ENCODE data around the gene POPDC2. TPM values are rescaled to one million over a fixed set of nuclear protein-coding genes. Genes with fewer than 3 reads are reported as not detected.
A peak's percentile ranks its signal among the peaks of the same experiment; 100 is the strongest.

Gene POPDC2
- polyA plus RNA-seq, 6 donors from 2014 or later: 2.0 to 4.0 (median 2.4) TPM

DNA sequence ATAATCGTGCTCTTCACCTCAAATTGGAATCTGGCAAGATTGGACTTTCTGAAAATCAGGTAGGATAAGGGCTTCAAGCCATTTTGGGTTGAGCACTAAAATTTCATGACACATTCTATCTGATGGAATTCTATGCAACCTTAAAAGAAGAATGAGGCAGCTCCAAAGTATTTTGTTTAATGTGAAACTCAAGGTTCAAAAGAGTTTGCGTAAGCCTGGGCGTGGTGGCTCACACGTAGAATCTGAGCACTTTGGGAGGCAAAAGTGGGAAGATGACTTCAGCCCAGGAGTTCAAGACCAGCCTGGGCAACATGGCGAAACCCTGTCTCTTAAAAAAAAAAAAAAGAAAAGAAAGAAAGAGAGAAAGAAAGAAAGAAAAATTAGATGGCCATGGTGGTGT, 66.3 kb downstream of the POPDC2 start:
- no peak overlapping the region for H3K4me3 Mint-ChIP-seq
- peaks cover 1 to 11% (median 9%) of the 10 kb centered on the region in 3 donors for H3K4me1 Mint-ChIP-seq
- peaks cover 12% of the 10 kb centered on the region in 2 donors for H3K36me3 Mint-ChIP-seq
- no peaks in the 10 kb centered on the region for H3K27me3 Mint-ChIP-seq
- peaks cover 0 to 2% (median 0%) of the 10 kb centered on the region in 7 donors for H3K9me3 Mint-ChIP-seq
- H3K27ac Mint-ChIP-seq: peak overlapping the region in 1 of 6 donors; percentile 58
- ATAC-seq (ENCODE audit: low read depth in 2 of 2): no peak
- no peak for DNase-seq

- peaks cover 0 to 2% (median 0%) of the 10 kb centered on the region in 7 donors for H3K9me3 Mint-ChIP-seq
- no peak overlapping the region for H3K4me3 Mint-ChIP-seq
- H3K27me3 Mint-ChIP-seq: no peaks in the 10 kb centered on the region
- no peak for ATAC-seq (ENCODE audit: low read depth in 2 of 2)
- peaks cover 12 to 23% (median 21%) of the 10 kb centered on the region in 3 donors for H3K4me1 Mint-ChIP-seq
- DNase-seq: no peak
- peaks cover 12 to 13% of the 10 kb centered on the region in 2 donors for H3K36me3 Mint-ChIP-seq
- peak overlapping the region in 1 of 6 donors; percentile 1 for H3K27ac Mint-ChIP-seq
These were observed 67.5 kb downstream of the POPDC2 start for GRCh38 chr3:119592861-119593260.

Other genes with a start within 250 kb of the POPDC2 start
- 10 to 100 TPM in 4 of 6 donors, 1 to 10 TPM in 2; 3.5 to 16.1 (median 10.7) TPM for gene TMEM39A, start 197.0 kb downstream of the POPDC2 start, polyA plus RNA-seq (ENCODE audit: low read depth in 6 of 6)
- gene POGLUT1, start 191.6 kb downstream of the POPDC2 start, polyA plus RNA-seq (ENCODE audit: low read depth in 6 of 6): 10 to 100 TPM; 12.4 to 29.1 (median 22.2) TPM
- gene TIMMDC1, start 162.0 kb downstream of the POPDC2 start, polyA plus RNA-seq (ENCODE audit: low read depth in 6 of 6): 10 to 100 TPM; 57.3 to 77.6 (median 64.2) TPM
- 1 to 10 TPM in 1 of 6 donors, under 1 TPM in 4, not detected in 1; 0.60 to 1.1 (median 0.94) TPM for gene CD80, start 101.0 kb downstream of the POPDC2 start, polyA plus RNA-seq (ENCODE audit: low read depth in 6 of 6)
- 10 to 100 TPM; 10.4 to 16.8 (median 14.4) TPM for gene ADPRH, start 81.1 kb downstream of the POPDC2 start, polyA plus RNA-seq (ENCODE audit: low read depth in 6 of 6)
- not detected for gene PLA1A, start 62.7 kb downstream of the POPDC2 start, polyA plus RNA-seq (ENCODE audit: low read depth in 6 of 6)
- 10 to 100 TPM; 67.3 to 99.7 (median 81.1) TPM for gene COX17, start 16.8 kb upstream of the POPDC2 start, polyA plus RNA-seq (ENCODE audit: low read depth in 6 of 6)
- gene CFAP91, start 42.4 kb upstream of the POPDC2 start, polyA plus RNA-seq (ENCODE audit: low read depth in 6 of 6): under 1 TPM in 3 of 6 donors, not detected in 3; 0.12 to 0.43 (median 0.31) TPM
- gene NR1I2, start 121.5 kb upstream of the POPDC2 start, polyA plus RNA-seq (ENCODE audit: low read depth in 6 of 6): under 1 TPM in 4 of 6 donors, not detected in 2; 0.15 to 0.65 (median 0.26) TPM